Astrocyte of the hippocampus (primary cell): ENCODE measurements around the gene TOGARAM2.

ENCODE experiments used
- DNase-seq: peaks from one replicate; pipeline ENCODE4 v3.0.0; 2011; ENCODE audit warnings: low read depth, low spot score

The TOGARAM2 gene

GRCh38 chr2:29053223-29053622 is 72.1 kb downstream of the TOGARAM2 start:
- no peak for DNase-seq

GRCh38 chr2:29053670-29054400 is 72.7 kb downstream of the TOGARAM2 start:
- peak; percentile 21 for DNase-seq

DNA sequence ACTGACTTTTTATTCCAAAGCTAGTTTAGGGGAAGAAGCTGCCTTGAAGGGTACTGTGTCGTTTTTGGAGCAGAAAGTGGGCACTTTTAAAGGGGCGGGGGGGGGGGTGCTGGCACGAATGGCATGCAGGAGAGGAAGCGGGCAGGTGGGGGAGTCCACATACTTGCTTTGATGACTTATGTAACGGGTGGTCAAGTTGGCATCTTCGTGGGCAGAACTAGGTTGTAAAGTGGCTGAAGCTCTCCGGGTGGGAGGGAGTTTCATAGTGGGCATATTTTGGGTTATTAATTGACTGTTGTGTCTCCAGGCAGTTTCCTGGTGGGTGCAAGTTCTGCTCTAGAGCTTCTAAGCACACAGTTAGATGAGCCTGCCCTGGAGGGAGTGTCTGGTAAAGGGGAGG is 73.3 kb downstream of the TOGARAM2 start:
- no peak for DNase-seq

DNA sequence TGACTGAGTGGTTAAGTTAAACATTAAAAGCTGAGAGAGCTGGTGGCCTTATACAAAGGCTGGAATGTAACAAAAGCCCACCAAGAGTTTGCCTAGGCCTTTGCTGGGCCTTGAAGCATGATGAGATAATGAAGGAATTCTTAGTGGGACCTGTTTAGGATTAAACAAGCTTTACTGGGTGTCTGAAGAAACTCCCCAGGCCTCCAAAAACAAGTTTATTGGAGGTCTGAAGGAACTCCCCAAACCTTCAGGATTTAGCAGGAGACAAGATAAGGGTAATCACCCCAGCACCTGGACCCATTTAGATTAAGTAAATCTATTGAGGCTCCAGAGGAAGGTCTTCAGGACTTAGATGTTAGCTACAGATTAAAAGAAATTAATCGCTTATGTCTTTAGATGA is 74.5 kb downstream of the TOGARAM2 start:
- DNase-seq, result no peak

DNA sequence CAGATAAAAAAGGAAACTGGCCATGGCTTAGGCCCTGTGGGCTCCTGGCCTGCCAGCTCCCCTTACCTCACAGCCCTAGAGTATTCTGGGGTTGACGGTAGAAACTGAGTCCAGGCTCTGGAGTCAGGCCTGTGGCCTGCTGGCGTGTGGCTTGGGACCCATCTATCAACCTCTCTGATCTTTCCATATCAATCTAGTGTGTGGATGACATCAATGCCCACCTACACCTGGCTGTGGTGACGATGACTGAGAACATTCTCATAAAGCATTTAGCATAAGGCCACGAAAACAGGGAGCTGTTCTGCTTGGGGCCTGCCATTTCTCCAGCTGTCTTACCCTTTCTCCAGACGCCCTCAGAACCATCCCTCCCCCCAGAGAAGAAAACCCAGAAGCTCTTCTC is 75.4 kb downstream of the TOGARAM2 start:
- DNase-seq, result no peak

- no peak for DNase-seq
Measured at GRCh38 chr2:29057006-29057405, 75.9 kb downstream of the TOGARAM2 start.

- no peak for DNase-seq
Measured at GRCh38 chr2:29059624-29060023, 78.5 kb downstream of the TOGARAM2 start.

- DNase-seq, result no peak
Measured at GRCh38 chr2:29060441-29060840, 79.3 kb downstream of the TOGARAM2 start.

- DNase-seq, result no peak
Measured at GRCh38 chr2:29061176-29061575, 80.1 kb downstream of the TOGARAM2 start.

- no peak for DNase-seq
Measured at GRCh38 chr2:29061616-29062015, 80.5 kb downstream of the TOGARAM2 start.

- no peak for DNase-seq
Measured at GRCh38 chr2:29062371-29062770, 81.3 kb downstream of the TOGARAM2 start.

DNA sequence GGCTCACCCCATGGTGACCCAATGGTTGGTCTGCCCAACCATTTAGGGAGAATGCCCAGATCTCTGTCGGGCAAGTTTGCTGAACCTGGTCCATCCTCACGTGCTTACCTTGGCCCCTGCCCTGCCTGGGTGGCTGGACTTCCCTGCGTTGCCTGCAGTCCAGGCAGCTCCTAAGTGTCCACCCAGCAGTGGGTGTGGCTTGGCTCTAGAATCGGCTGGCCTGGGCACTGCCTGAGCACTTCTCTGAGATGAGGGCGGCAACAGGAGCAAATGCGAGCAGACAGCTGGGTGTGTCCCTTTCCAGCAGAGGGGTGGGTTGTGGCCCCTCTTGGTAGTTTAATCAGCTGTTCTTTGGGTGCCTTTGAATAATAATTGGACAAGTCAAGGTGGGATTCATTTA is 82.0 kb downstream of the TOGARAM2 start:
- no peak for DNase-seq

DNA sequence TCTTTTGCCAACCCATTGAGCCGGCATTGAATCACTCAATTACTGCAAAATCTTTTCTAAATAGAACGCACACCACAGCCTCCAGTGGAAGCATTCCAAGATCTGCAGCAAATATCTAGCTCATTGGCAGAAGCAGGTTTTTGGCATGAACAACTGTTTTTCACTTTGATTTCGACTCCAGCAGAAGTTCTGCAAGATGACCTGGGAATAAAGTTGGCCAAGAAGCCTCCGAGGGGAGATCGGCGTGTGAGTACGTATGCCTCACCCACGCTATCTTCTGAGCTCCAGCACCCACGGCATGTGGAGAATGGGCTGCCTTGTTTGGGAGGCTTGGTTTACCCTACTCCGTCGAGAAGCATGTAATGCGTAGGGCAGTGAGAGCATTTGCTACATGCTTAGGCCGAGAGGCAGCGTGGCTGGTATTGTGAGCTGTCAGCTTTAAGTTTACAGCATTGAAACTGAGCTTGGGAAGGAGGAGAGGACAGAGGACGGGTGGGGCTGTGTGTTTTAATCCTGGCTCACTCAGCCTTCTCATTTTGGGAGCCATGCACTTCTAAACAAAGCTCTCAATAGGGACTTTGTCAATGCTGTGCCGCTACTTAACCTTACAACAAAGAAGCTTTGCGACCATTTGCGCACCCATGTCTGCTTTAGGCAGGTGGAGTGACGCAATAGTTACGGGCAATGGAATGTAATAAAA is 82.7 kb downstream of the TOGARAM2 start:
- peak; percentile 88 for DNase-seq

DNA sequence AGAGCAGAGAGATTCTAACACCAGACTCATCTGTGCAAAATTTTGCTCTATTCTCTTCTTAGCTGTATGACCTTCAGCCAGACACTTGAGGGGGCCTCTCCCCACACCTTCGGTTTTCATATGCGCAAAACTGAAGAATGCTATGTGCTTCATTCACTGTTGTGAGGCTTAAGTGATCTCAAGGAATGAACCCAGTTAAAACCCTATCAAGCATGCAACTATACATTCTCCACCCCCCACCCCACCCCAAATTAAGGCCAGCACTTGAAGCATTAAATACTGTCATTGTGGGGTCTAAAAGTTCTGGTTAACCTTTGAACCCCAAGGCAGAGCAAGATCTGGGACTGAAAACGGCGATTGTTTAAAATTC is 83.2 kb downstream of the TOGARAM2 start:
- DNase-seq, result no peak

GRCh38 chr2:29064746-29065067 is 83.6 kb downstream of the TOGARAM2 start:
- DNase-seq, result no peak

GRCh38 chr2:29065068-29065811 is 84.1 kb downstream of the TOGARAM2 start:
- peak; percentile 42 for DNase-seq

GRCh38 chr2:29066271-29066860 is 85.3 kb downstream of the TOGARAM2 start:
- DNase-seq, result no peak

DNA sequence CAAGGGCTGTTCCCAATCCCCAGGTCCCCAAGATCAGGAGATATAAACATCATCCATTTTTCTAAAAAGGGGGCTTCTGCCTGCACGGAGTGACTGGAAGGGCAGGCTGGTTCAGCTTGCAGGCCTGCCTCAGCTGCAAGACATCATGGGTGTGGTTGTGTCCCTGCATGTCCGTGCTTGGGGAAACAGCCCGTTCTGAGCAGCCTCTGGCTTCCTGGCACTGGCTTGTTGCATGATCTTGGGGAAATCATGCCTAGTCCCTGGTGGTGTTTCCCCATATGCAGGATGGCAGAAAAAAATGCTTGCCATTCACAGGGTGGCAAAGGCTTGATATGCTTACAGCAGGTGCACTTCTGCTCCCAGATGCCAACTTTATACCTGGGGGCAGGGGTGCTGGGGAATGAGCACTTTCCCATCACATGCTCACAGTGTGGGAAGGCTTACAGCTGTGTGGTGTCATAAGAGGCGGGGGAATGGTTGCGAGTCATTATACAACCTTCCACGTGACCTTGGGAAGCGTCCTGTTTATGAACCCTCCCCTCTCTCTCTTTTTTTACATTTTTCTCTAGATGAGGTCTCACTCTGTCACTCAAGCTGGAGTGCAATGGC is 86.0 kb downstream of the TOGARAM2 start:
- DNase-seq, result no peak

- no peak for DNase-seq
Measured at GRCh38 chr2:29068513-29068912, 87.4 kb downstream of the TOGARAM2 start.

DNA sequence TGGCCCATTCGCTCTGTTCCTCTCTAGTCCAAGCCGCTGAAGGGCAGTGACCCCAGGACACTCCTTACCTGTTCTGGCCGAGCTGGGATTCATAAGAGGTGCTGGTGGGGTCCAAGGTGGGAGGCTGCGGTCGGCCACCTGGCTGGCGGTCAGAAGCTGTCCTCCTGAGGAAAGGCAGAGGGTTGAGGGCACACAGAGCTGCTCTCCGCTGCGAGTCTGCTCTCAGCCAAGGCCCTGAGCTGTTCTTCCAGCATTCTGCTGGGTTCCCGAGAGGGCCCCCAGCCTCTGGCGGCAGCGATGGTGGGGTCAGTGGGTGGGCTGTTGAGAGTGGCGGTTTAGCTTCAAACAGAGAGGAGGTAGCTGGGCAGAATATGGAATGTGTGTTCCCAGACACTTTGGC is 89.4 kb downstream of the TOGARAM2 start:
- DNase-seq, result no peak

DNA sequence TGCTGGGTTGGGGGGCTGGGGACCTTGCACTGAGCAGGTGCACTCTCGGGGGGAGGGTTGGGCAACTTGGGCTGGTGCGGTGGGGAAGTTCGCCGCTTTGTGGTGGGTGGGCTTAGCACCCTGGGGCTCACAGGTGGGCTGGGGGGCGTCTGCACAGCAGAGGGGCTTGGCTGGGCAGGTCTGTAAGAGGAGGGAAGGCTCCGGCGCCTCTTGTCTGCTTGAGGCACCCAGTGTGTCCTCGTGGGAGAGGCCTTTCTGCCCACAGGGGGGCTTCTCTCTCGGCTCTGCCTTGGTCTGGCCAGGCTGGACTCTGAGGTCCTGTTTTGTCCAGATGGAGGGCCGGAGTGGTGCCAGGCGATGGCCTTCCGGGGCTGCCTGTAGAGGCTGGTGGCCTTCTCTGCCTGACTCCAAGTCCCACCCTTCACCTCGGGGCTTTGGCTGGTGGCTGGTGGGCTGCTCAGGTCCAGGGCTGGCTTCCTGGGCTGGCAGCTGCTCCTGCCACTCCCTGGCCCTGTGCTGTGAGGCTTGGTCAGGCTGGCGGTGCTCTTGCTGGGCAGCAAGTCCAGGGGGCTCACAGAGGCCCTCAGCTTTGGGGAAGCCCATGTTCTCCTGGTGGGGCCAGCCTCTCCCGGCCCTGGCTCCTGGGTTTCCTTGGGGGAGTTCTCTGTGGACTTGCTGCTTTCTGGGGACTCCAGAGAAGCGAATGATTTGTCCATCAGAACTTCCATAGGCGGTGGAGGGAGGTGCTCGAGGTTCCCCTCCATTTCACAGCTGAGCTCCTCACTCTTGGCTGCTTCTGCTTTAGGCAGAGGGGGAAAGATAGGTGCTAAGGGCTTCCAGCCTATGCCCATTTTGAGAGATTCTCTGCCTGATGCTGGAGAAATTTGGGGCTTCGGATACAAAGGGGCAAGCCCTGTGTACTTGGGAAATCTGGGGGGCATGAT is 90.2 kb downstream of the TOGARAM2 start:
- no peak for DNase-seq
